CD4-positive, alpha-beta T cell treated with Interleukin-6 at 100 ng/mL for 8 hours (primary cell): ENCODE data around the gene THRA.

Source experiments
- DNase-seq: peaks from one replicate; pipeline ENCODE4 v3.0.0-alpha.2; 2020; ENCODE audit warnings: mixed read lengths, low spot score

The THRA gene

DNA sequence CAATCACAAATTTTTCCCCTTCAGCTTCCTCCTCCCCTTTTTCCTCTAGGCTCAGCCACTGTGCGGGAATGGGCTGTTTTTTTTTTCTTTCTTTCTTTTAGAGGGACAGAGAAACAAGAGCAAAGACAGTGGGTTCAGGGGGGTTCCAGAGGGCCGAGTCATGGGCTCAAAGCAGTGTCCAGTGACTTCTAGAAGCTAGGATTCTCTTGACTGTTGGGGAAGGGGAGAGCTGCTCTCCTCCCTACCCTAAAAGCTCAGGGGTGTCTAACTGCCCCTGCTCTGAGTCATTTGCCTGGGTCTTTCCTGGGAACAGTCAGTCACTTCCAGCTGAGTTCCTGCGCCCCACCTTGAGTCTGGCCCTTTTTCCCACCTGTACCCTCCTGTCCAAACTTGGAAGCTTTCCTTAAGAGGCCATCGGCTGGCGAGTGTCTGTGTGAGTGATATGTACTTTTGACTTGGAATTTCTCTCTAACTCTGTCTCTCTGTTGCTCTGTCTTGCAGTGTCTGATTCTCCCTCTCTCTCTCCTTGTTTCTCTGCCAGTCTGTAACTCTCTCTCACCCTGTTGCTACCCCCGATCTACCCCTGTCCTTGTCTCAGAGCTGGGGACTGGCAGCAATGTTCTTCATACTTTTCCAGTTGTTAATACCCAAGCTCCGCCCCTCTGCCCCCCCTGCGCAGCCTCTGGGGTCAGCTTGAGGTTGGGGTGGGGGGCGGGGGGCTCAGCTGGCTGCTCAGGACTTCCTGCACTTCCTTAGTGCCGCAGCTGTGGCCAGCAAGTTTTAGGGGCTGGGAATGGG lies 2.4 kb downstream of the THRA start:
- no peak for DNase-seq

- DNase-seq, result no peak
Measured at GRCh38 chr17:40065769-40066510, 3.2 kb downstream of the THRA start.

DNA sequence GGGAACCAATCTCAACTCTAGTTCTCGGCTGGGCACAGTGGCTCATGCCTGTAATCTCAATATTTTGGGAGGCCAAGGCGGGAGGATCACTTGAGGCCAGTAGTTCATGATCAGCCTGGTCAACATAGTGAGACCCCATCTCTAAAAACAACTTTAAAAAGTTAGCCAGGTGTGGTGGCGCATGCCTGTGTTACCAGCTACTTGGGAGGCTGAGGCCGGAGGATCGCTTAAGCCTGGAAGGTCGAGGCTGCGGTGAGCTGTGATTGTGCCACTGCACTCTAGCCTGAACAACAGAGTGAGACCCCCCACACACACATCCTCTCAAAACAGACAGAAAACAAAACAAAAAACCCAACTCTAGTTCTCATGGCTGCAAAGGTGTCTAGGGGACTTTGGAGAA lies 4.9 kb downstream of the THRA start:
- DNase-seq, result no peak

- no peak for DNase-seq
Measured at GRCh38 chr17:40068129-40068581, 5.4 kb downstream of the THRA start.

DNA sequence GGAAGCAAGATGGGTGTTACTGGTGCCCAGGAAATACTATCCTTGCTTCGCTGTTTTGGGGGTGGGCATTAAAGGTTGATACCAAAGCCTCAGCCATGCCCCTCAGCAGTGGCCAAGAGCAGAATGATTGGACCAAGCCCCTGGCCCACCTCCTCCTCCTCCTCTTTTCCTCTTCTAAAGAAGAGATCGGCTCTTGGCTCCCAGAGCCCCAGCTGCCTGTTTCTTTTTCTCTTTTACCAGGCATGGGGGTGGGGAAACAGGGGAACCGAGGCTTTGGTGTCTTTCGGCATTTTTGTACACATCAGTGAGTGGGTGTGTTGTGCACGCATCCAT lies 5.8 kb downstream of the THRA start:
- no peak for DNase-seq

DNA sequence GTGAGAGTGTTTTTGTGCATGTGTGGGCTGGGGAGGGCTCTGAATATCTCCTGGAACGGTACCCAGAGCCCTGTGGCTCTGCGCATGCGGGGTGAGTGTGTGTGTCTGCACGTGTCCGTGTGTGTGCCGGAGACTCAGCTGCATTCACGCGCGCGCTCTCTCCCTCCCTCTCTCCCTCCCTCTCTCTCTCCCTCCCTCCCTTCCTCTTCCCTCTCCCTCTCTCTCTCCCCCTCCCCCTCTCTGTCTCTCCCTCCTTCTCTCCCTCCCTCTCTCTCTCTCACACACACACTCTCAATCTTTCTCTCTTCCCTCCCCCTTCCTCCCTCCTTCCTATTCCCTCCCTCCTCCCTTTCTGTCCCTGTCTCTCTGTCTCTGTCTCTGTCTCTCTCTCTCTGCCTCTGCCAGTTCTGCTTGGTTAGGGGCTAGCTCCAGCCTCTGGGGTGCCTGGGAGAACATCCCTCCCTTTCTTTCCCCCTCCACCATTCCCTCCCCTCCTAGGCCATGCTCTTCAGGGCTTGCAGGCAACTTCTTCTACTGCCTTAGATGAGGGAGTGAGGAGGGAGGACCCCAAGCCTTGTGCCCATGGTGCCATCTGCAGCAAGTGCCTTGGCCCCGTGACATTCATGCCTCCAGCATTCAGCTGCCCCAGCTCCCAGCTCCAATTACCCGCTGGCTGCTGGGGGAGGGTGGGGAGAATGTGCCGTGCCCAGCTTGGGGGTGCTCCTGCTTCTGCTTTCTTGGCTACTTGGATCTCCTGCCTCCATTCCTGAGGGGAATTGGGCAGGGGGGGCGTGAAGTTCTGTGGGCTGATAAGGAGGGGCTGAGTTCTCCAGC lies 6.4 kb downstream of the THRA start:
- peak; percentile 84 for DNase-seq

GRCh38 chr17:40069751-40070708 lies 7.3 kb downstream of the THRA start:
- peak; percentile 43 for DNase-seq

DNA sequence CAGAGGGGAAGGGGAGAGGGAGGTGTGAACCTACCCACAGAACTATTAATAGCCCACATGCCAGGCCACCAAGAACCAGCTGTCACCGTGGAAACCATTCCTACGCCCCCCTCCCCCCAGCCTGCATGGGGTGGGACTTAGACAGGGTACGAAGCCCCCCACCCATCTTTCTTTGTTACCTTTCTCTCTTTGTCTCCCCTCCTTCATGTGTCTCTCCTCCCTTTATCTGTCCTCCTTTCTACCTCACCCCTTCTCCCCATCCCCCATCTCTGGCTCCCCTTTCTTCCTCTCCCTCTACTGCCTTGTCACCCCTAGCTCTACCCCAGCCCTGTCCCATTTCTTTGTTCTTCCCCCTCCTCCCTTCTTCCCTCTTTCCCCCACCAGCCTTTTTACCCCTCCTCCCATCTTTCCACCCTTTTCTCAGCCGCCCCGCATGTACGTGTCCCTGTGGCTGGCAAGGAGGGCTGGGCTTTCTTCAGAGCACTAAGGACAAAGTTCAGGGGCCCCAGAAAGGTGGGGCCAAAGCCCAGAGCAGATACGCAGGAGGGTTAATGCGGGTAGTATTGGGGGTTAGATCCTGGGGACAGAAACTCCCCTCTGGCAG lies 8.0 kb downstream of the THRA start:
- no peak for DNase-seq

GRCh38 chr17:40071313-40072039 lies 8.7 kb downstream of the THRA start:
- DNase-seq, result no peak

GRCh38 chr17:40072040-40072734 lies 9.4 kb downstream of the THRA start:
- no peak for DNase-seq

- DNase-seq, result no peak
Measured at GRCh38 chr17:40072735-40073346, 10.1 kb downstream of the THRA start.

- no peak for DNase-seq
Measured at GRCh38 chr17:40073454-40074174, 10.8 kb downstream of the THRA start.

DNA sequence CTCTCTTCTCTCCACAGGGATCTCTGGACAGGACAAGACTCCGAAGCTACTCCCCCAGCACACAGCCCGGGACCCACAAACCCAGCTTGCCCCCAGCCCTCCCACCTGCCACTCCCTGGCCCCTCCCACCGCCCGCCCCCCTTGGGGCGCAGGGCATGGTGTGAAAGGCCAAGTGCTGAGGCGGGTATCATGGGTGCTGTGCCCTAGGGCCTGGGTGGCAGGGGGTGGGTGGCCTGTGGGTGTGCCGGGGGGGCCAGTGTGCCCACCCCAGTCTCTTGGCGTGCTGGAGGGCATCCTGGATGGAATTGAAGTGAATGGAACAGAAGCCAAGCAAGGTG lies 11.4 kb downstream of the THRA start:
- no peak for DNase-seq

GRCh38 chr17:40074871-40075200 lies 12.1 kb downstream of the THRA start:
- no peak for DNase-seq

GRCh38 chr17:40075201-40075941 lies 12.6 kb downstream of the THRA start:
- peak; percentile 62 for DNase-seq

DNA sequence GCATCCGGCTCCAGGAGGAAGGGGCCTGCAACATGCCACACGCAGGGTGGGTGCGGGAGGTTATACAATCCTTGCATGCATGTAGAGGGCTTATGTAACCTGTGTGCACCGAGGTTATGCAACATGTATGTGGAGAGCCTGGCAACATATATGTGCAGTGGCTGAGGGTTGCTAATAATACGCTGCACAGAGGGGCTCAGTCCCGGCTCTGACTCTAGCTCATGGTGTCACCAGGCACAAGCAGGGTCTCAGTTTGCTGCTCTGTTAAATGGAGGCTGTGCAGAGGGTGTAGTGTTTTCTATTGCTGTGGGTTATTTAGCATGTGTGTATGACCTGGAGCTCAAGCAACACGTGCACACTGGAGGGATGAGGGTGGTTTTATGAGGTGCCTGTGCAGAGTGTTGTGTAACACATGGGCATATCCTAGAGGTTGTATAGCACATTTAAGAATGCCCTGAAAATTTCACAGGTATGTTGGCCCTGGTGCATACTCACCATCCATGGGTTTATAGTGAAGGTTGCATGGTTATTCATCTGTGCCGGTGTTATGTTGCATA lies 13.3 kb downstream of the THRA start:
- no peak for DNase-seq

DNA sequence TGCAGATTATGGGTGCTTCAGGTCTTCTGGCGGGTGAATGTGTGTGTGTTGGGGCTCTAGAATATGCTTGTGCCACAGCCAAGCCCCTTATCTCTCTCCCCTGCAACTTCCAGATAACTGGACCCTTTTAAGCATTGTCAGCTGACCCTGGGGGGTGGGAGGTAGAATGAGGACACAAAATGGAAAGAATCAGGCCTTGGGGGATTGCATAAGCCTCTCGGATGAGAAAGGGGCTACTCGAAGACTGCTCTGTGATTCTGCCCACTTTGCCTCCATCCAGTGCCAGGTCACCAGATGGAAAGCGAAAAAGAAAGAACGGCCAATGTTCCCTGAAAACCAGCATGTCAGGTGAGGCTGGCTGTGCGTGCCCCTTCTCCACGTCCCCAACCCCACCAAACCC lies 13.8 kb downstream of the THRA start:
- no peak for DNase-seq

DNA sequence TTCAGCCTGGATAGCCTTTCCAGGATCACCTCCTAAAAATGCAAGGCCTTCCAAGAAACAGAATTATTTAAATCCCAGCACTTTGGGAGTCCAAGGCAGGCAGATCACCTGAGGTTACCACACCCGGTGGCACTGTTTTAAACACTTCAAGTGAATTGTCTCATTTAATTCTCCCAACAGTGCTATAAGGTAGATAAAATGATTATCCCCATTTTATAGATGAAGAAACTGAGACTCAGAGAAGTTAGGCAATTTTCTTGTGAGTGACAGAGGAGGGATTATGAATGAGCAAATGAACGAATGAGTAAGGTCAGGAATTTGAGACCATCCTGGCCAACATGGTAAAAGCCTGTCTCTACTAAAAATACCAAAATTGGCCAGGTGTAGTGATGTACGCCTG lies 16.8 kb downstream of the THRA start:
- no peak for DNase-seq
